ENCODE data around the gene MTCL3.

Gene MTCL3

GRCh38 chr6:127554435-127555006, 35.4 kb upstream of the MTCL3 start:
- H3K4me3 ChIP-seq (replicated peaks; ENCODE audit: low read depth, low read length), result no peak overlapping the region
- peak; percentile 14 for DNase-seq (ENCODE audit: extremely low read depth, low read depth)
- TF ChIP-seq, protein P1, sequence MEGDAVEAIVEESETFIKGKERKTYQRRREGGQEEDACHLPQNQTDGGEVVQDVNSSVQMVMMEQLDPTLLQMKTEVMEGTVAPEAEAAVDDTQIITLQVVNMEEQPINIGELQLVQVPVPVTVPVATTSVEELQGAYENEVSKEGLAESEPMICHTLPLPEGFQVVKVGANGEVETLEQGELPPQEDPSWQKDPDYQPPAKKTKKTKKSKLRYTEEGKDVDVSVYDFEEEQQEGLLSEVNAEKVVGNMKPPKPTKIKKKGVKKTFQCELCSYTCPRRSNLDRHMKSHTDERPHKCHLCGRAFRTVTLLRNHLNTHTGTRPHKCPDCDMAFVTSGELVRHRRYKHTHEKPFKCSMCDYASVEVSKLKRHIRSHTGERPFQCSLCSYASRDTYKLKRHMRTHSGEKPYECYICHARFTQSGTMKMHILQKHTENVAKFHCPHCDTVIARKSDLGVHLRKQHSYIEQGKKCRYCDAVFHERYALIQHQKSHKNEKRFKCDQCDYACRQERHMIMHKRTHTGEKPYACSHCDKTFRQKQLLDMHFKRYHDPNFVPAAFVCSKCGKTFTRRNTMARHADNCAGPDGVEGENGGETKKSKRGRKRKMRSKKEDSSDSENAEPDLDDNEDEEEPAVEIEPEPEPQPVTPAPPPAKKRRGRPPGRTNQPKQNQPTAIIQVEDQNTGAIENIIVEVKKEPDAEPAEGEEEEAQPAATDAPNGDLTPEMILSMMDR (IDR thresholded peaks at IDR 0.05; ENCODE audit: low read depth, low read length, missing control alignments), result peak; percentile 55

DNA sequence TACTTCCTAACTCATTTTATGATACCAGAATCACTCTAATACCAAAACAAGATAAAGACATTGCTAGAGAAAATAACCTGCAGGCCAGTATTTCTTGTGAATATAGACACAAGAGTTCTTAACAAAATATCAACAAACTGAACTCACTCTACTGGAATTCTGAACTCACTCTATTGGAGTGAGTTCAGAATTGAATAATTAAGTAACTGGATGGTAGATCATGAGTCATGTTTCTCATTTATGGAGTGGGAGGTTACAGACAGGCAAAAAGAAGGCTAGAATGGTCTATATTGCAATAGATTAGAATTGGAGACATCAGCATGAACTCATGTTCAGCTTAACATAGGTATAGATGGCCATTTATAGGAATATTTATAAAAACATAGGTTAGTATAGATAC, 31.3 kb upstream of the MTCL3 start:
- H3K4me3 ChIP-seq (replicated peaks; ENCODE audit: low read depth, low read length), result no peak overlapping the region
- TF ChIP-seq, protein P1 (IDR thresholded peaks at IDR 0.05; ENCODE audit: low read depth, low read length, missing control alignments), result no peak
- no peak for DNase-seq (ENCODE audit: extremely low read depth, low read depth)

- H3K4me3 ChIP-seq (replicated peaks; ENCODE audit: low read depth, low read length), result no peak overlapping the region
- DNase-seq (ENCODE audit: extremely low read depth, low read depth), result no peak
- TF ChIP-seq, protein P1 (IDR thresholded peaks at IDR 0.05; ENCODE audit: low read depth, low read length, missing control alignments), result no peak
Observed at GRCh38 chr6:127547904-127548649, 28.9 kb upstream of the MTCL3 start.

DNA sequence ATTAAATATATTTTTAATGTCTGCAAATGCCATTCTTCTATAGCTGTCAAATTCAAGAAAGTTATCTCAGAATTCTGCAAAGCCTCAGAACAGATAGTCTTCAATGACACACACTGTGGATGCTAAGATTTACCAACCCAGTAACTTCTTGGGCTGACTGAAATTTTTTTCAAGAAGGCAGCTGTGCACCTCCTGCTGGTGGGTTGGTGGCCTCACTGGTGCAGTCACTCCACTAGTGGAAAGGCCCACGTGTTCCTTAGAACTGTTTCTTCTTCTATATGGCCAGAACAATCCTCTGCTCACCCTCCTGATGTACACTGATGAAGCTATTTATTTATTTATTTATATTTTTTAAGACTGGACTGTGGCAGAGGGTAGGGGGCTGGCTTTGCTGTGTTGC, 28.1 kb upstream of the MTCL3 start:
- no peak overlapping the region for H3K4me3 ChIP-seq (replicated peaks; ENCODE audit: low read depth, low read length)
- TF ChIP-seq, protein P1 (IDR thresholded peaks at IDR 0.05; ENCODE audit: low read depth, low read length, missing control alignments), result peak; percentile 36
- DNase-seq (ENCODE audit: extremely low read depth, low read depth), result no peak

DNA sequence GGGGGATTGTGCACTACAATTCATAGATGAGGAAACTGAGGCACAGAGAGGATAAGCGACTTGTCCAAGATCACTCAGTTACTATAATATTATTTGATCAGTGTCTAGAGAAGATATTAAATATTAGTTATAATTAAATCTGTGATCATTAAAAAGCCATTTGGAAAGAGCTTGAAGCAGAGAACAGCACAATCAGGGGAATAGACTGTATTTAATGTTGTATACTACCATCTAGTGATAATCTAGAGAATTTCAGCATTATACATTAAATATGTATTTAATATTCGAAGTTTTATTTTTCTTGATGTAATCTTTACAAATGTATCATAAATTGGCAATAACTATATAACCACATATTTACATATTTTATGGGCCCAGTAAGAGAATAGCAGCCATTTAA, 20.1 kb upstream of the MTCL3 start:
- no peak overlapping the region for H3K4me3 ChIP-seq (replicated peaks; ENCODE audit: low read depth, low read length)
- TF ChIP-seq, protein P1 (IDR thresholded peaks at IDR 0.05; ENCODE audit: low read depth, low read length, missing control alignments), result no peak
- no peak for DNase-seq (ENCODE audit: extremely low read depth, low read depth)

GRCh38 chr6:127538750-127539264, 19.7 kb upstream of the MTCL3 start:
- no peak for DNase-seq (ENCODE audit: extremely low read depth, low read depth)
- TF ChIP-seq, protein P1 (IDR thresholded peaks at IDR 0.05; ENCODE audit: low read depth, low read length, missing control alignments), result no peak
- H3K4me3 ChIP-seq (replicated peaks; ENCODE audit: low read depth, low read length), result no peak overlapping the region
